A673 (cell line): ENCODE data around the gene PTGS2.

Experiments
- EZH2 ChIP-seq: fragments of 200-600 bp; sonication (generic); IDR thresholded peaks from 2 replicates; pipeline ENCODE4 v1.6.1; 2017; ENCODE audit warnings: borderline replicate concordance, low read depth, mild to moderate bottlenecking, mixed read lengths, antibody characterized with exemption, low read length; ENCODE audit not compliant: poor library complexity, severe bottlenecking
- TF ChIP-seq, protein P1 (sequence below): fragments of 300-800, 200-600 bp; sonication (generic); conservative IDR thresholded peaks from 2 replicates; pipeline ENCODE4 v1.5.1; 2017; ENCODE audit warnings: low read depth, mild to moderate bottlenecking, antibody characterized with exemption, low read length, moderate library complexity, mixed read lengths

- TF ChIP-seq, protein P1, sequence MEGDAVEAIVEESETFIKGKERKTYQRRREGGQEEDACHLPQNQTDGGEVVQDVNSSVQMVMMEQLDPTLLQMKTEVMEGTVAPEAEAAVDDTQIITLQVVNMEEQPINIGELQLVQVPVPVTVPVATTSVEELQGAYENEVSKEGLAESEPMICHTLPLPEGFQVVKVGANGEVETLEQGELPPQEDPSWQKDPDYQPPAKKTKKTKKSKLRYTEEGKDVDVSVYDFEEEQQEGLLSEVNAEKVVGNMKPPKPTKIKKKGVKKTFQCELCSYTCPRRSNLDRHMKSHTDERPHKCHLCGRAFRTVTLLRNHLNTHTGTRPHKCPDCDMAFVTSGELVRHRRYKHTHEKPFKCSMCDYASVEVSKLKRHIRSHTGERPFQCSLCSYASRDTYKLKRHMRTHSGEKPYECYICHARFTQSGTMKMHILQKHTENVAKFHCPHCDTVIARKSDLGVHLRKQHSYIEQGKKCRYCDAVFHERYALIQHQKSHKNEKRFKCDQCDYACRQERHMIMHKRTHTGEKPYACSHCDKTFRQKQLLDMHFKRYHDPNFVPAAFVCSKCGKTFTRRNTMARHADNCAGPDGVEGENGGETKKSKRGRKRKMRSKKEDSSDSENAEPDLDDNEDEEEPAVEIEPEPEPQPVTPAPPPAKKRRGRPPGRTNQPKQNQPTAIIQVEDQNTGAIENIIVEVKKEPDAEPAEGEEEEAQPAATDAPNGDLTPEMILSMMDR, result no peak
- TF ChIP-seq EZH2, result no peak
Measured at GRCh38 chr1:186670297-186671135, 9.7 kb downstream of the PTGS2 start.
